IMR-90 (cell line): Measurements from ENCODE around the gene C15orf39. TPM values are rescaled to one million over a fixed set of nuclear protein-coding genes. Genes with fewer than 3 reads are reported as not detected.

Experiments used
- ATAC-seq: fragments of 200-7000 bp; cut with Tn5 transposase; 2 replicates; pipeline ENCODE4 v1.9.1; 2020; ENCODE audit warnings: low read depth, mild to moderate bottlenecking, moderate library complexity
- BruUV-seq: library from RNA; stranded (reverse); fragments of 400-500 nt; replicated peaks from 2 replicates; lab custom pipeline; 2021; lab: Mats Ljungman, UMichigan
- CTCF ChIA-PET: fragments of 300-600 bp; formaldehyde crosslinking; extraction: SDS; loops from one replicate; lab custom pipeline; 2021; ENCODE audit warnings: antibody characterized with exemption; lab: Yijun Ruan, JAX
- POLR2A ChIA-PET: fragments of 300-600 bp; sonication (Branson Sonifier 250); formaldehyde crosslinking; loops from one replicate; lab custom pipeline; 2022; ENCODE audit warnings: antibody characterized with exemption; ENCODE audit not compliant: unreplicated experiment; lab: Charles Lee
- DNase-seq: peaks from one replicate; pipeline ENCODE4 v3.0.0; 2013
- H2AFZ ChIP-seq: replicated peaks from 2 replicates; pipeline ENCODE3; 2013; ENCODE audit warnings: low read length, mild to moderate bottlenecking; ENCODE audit not compliant: poor library complexity
- H2AK5ac ChIP-seq: 2 replicates; pipeline ENCODE4 v1.6.1; 2013; ENCODE audit warnings: low read depth, low read length, inconsistent platforms
- H2AK9ac ChIP-seq: replicated peaks from 2 replicates; pipeline ENCODE3; 2013; ENCODE audit warnings: mild to moderate bottlenecking, low read depth, low read length, moderate library complexity; ENCODE audit not compliant: poor library complexity
- H2BK120ac ChIP-seq: 2 replicates; pipeline ENCODE4 v1.6.1; 2013; ENCODE audit warnings: low read depth, low read length, inconsistent platforms
- H2BK15ac ChIP-seq: 3 replicates; pipeline ENCODE4 v1.6.1; 2013; ENCODE audit warnings: low read depth, low read length, inconsistent platforms
- H2BK20ac ChIP-seq: 2 replicates; pipeline ENCODE4 v1.6.1; 2013; ENCODE audit warnings: low read depth, mild to moderate bottlenecking, inconsistent platforms, low read length, moderate library complexity
- H2BK5ac ChIP-seq: 2 replicates; pipeline ENCODE4 v1.6.1; 2013; ENCODE audit warnings: mild to moderate bottlenecking, low read depth, low read length, inconsistent platforms; ENCODE audit not compliant: poor library complexity, severe bottlenecking
- H3K14ac ChIP-seq: replicated peaks from 2 replicates; pipeline ENCODE4 v1.6.1; 2013; ENCODE audit warnings: low read depth, low read length, inconsistent platforms
- H3K18ac ChIP-seq: 2 replicates; pipeline ENCODE4 v1.6.1; 2013; ENCODE audit warnings: low read depth, low read length, control low read depth
- H3K23ac ChIP-seq: 2 replicates; pipeline ENCODE4 v1.6.1; 2013; ENCODE audit warnings: low read depth, low read length, inconsistent platforms
- H3K27ac ChIP-seq: 2 replicates; pipeline ENCODE4 v1.5.1; 2013; ENCODE audit warnings: mild to moderate bottlenecking, control low read depth, low read length; ENCODE audit not compliant: insufficient read depth
- H3K27me3 ChIP-seq: 2 replicates; pipeline ENCODE4 v1.6.1; 2013; ENCODE audit warnings: low read length; ENCODE audit not compliant: control insufficient read depth, insufficient read depth
- H3K36me3 ChIP-seq: 2 replicates; pipeline ENCODE4 v1.6.1; 2013; ENCODE audit warnings: low read length, mixed read lengths; ENCODE audit not compliant: control insufficient read depth, insufficient read depth
- H3K4ac ChIP-seq: 2 replicates; pipeline ENCODE4 v1.6.1; 2013; ENCODE audit warnings: low read depth, low read length, inconsistent platforms
- H3K4me1 ChIP-seq: 2 replicates; pipeline ENCODE4 v1.6.1; 2013; ENCODE audit warnings: low read length, mixed read lengths; ENCODE audit not compliant: control insufficient read depth, insufficient read depth
- H3K4me2 ChIP-seq: 2 replicates; pipeline ENCODE4 v1.6.1; 2013; ENCODE audit warnings: low read depth, mild to moderate bottlenecking, control low read depth, low read length, moderate library complexity
- H3K4me3 ChIP-seq: 2 replicates; pipeline ENCODE4 v1.5.1; 2013; ENCODE audit warnings: low read depth, mild to moderate bottlenecking, control low read depth, low read length, moderate library complexity; ENCODE audit not compliant: insufficient read depth
- H3K56ac ChIP-seq: 2 replicates; pipeline ENCODE4 v1.6.1; 2013; ENCODE audit warnings: low read length, inconsistent platforms; ENCODE audit not compliant: insufficient read depth; ENCODE audit errors: extremely low read depth
- H3K79me1 ChIP-seq, 2 experiments: 2 replicates each; pipeline ENCODE4 v1.6.1; 2013; ENCODE audit warnings: low read length in 2 of 2, inconsistent platforms in 1 of 2, low read depth in 1 of 2
- H3K9ac ChIP-seq: 2 replicates; pipeline ENCODE4 v1.6.1; 2013; ENCODE audit warnings: low read depth, low read length, control low read depth
- H3K9me1 ChIP-seq: 2 replicates; pipeline ENCODE4 v1.6.1; 2013; ENCODE audit warnings: low read length, inconsistent platforms; ENCODE audit not compliant: insufficient read depth
- H3K9me3 ChIP-seq: 2 replicates; pipeline ENCODE4 v1.6.1; 2013; ENCODE audit warnings: low read length; ENCODE audit not compliant: control insufficient read depth, insufficient read depth
- H4K20me1 ChIP-seq: 2 replicates; pipeline ENCODE4 v1.6.1; 2013; ENCODE audit warnings: low read length, inconsistent platforms; ENCODE audit not compliant: insufficient read depth
- H4K5ac ChIP-seq: 2 replicates; pipeline ENCODE4 v1.6.1; 2013; ENCODE audit warnings: mild to moderate bottlenecking, low read depth, low read length, control low read depth
- H4K8ac ChIP-seq, 2 experiments: 2 replicates each; pipeline ENCODE4 v1.6.1; 2013; ENCODE audit warnings: low read depth in 2 of 2, low read length in 2 of 2, control low read depth in 1 of 2, inconsistent platforms in 1 of 2
- H4K91ac ChIP-seq: 2 replicates; pipeline ENCODE4 v1.6.1; 2013; ENCODE audit warnings: low read depth, low read length, inconsistent platforms; ENCODE audit not compliant: insufficient read depth
- CEBPB ChIP-seq: IDR thresholded peaks from 2 replicates; pipeline ENCODE4 v1.6.1; 2012; ENCODE audit warnings: low read depth, low read length, improper control_type of control experiment
- MXI1 ChIP-seq: IDR thresholded peaks from 2 replicates; pipeline ENCODE4 v1.6.1; 2012; ENCODE audit warnings: low read depth, mild to moderate bottlenecking, low read length, moderate library complexity, borderline replicate concordance
- RCOR1 ChIP-seq: IDR thresholded peaks from 2 replicates; pipeline ENCODE4 v1.6.1; 2012; ENCODE audit warnings: mild to moderate bottlenecking, low read length, improper control_type of control experiment; ENCODE audit not compliant: insufficient replicate concordance
- USF2 ChIP-seq: fragments of 150-350 bp; IDR thresholded peaks from 2 replicates; pipeline ENCODE4 v1.6.1; 2017; ENCODE audit warnings: mild to moderate bottlenecking, antibody characterized with exemption, low read length, low read depth
- WGBS, 2 experiments: methylation state at CpG; one replicate each; pipeline versions ENCODE4 v1.1.5 to v1.1.7; 2013; ENCODE audit warnings: missing lambda C conversion rate in 2 of 2; ENCODE audit not compliant: insufficient read length in 1 of 2; ENCODE audit errors: extremely low coverage in 2 of 2; 5-methylcytosine and 5-hydroxymethylcytosine counted together
- dilution Hi-C: fragments of 300-500 bp; cut with HindIII; formaldehyde crosslinking; loops from one replicate; pipeline ENCODE4 v1.14.3; 2018; ENCODE audit warnings: low sequenced_read_pairs; ENCODE audit not compliant: unreplicated experiment
- in situ Hi-C: fragments of 300-500 bp; cut with MboI; formaldehyde crosslinking; loops from 3 replicates; pipeline ENCODE4 v1.14.3; 2019; ENCODE audit warnings: low sequenced_read_pairs, inconsistent platforms, mixed read lengths
- intact Hi-C: fragments of 100-400 bp; cut with micrococcal nuclease; formaldehyde crosslinking; loops from 2 replicates; pipeline ENCODE4 v1.10.0; 2022
- polyA plus RNA-seq, 3 experiments: library from polyadenylated mRNA; depleted of rRNA; stranded (reverse); fragments of >200 nt; gene quantifications; 2 replicates each; pipeline ENCODE4 v1.2.3, GENCODE V29; 2012; ENCODE audit warnings: low replicate concordance in 1 of 3
- total RNA-seq: library from RNA; depleted of rRNA; stranded (reverse); fragments of >200 nt; gene quantifications from 2 replicates; pipeline ENCODE4 v1.2.3, GENCODE V29; 2012

The C15orf39 gene
- total and polyA plus RNA-seq, 2 of the 4 experiments (the other 2 are of a cell fraction) = 1.3 to 5.7 TPM

- TF ChIP-seq CEBPB = no peak
Measured at GRCh38 chr15:75198560-75199356, 2.9 kb upstream of the C15orf39 start (continued).

GRCh38 chr15:75199357-75199940 lies 2.2 kb upstream of the C15orf39 start:
- Histone ChIP-seq H4K5ac (no peak overlapping the region), H3K14ac (no peak overlapping the region), H3K27me3 (peaks cover 31% of the 10 kb centered on the region), H4K91ac (no peak overlapping the region), H2BK15ac (no peak overlapping the region), H2AFZ (no peak overlapping the region), H4K8ac (no peak overlapping the region), H2BK5ac (no peak overlapping the region), H3K18ac (no peak overlapping the region), H3K56ac (no peak overlapping the region), H3K4me1 (peaks cover 15% of the 10 kb centered on the region; the same call in 1 of the 2 replicates), H3K9ac (no peak overlapping the region), H2AK9ac (no peak overlapping the region), H2AK5ac (no peak overlapping the region), H3K4ac (no peak overlapping the region), H2BK120ac (no peak overlapping the region), H3K79me1 (peaks cover 6 to 26% of the 10 kb centered on the region in 2 experiments; a peak in 3 of 4 replicates), H4K20me1 (peaks cover 24% of the 10 kb centered on the region), H3K9me3 (no peaks in the 10 kb centered on the region), H3K23ac (no peak overlapping the region), H3K4me3 (no peak overlapping the region), H3K9me1 (no peaks in the 10 kb centered on the region), H3K36me3 (no peaks in the 10 kb centered on the region), H3K27ac (no peak overlapping the region), H3K4me2 (no peak overlapping the region), H2BK20ac (no peak overlapping the region)
- in situ Hi-C loops = no loop called here
- dilution Hi-C loops = no loop called here
- BruUV-seq = no TSS peak
- ChIA-PET CTCF (no interaction called here), POLR2A (no interaction called here)
- ATAC-seq = no peak
- intact Hi-C loops = no loop called here
- WGBS, 2 experiments = no CpG with 5 or more reads among the region's 2 CpGs
- no peak for TF ChIP-seq MXI1
- TF ChIP-seq RCOR1 = no peak
- TF ChIP-seq USF2 = no peak
- DNase-seq = no peak
